NCI-H2196 (cell line): ENCODE results near the gene IL2RA.
"Not testable (repeated sequence)": the region's sequence is repeated elsewhere in the genome, so short reads cannot be mapped to it uniquely, and the experiment has no call there.

ENCODE experiments used
- DNase-seq: peaks from one replicate; lab custom pipeline; 2025; ENCODE audit not compliant: unreplicated experiment; lab: John Stamatoyannopoulos, UW

The IL2RA gene

DNA sequence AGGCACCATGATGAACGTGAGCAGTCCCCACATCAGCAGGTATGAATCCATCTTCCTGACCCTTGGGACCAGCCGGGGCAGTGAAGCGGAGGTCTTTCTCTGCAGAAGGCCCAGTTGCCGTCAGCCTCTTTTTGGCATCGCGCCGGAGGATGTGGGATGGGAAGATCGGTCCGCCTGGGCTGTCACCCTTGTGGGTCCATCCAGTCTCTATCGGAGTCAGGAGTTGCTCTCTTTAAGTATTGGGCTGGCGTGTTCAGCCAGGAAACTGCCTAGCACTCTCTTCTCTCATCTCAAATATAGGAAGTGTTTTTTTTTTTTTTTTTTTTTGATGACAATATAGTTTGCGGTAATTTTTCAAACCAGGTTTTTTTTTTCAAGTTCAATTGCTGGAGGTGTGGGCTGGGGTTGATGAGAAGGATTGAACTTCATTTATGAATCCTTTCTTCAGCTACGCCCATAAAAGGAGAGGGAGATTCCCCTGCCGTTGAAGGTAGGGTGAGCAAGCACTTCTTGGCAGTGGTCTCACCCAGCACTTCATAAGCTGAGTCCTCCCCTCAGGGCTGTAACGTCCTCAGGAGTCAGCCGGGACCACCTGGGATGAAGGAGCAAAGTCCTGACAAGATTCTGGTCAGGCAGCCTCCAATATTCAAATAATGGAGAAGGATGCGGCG lies at the start of gene IL2RA:
TSS of gene IL2RA (minus strand) at position 267 of the 671 bp plus-strand sequence. CDS start at position 51, 216 bp downstream.
- no peak for DNase-seq

GRCh38 chr10:6110136-6110535 lies 48.0 kb upstream of the IL2RA start:
- DNase-seq, result no peak

GRCh38 chr10:6109444-6109775 lies 47.2 kb upstream of the IL2RA start:
- DNase-seq, result no peak

GRCh38 chr10:6108631-6109443 lies 46.7 kb upstream of the IL2RA start:
- peak; percentile 2 for DNase-seq

GRCh38 chr10:6108072-6108471 lies 45.9 kb upstream of the IL2RA start:
- DNase-seq, result no peak

- not testable (repeated sequence) for DNase-seq
Observed at GRCh38 chr10:6107616-6108015, 45.4 kb upstream of the IL2RA start.

- DNase-seq, result no peak
Observed at GRCh38 chr10:6103591-6103990, 41.4 kb upstream of the IL2RA start.

GRCh38 chr10:6102128-6102527 lies 40.0 kb upstream of the IL2RA start:
- no peak for DNase-seq

GRCh38 chr10:6101181-6101580 lies 39.0 kb upstream of the IL2RA start:
- DNase-seq, result no peak

- DNase-seq, result no peak
Observed at GRCh38 chr10:6100370-6100769, 38.2 kb upstream of the IL2RA start.

DNA sequence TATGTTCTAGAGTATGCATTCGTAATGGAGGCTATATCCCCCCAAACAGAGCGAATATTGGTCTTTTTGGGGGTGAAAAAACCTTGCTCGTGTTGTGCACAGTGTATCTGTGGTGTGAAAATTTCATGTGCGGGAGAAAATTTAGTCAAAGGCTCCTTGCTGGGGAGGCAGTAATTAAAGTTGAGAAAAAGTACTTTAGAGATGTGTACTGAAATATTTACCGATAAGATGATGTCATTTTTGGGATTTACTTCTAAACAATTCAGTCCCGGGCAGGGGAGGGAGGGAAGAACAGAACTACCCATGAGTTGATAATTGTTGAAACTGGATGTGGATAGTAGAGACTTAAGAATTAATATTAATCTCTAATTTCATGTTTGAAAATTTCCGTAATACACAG lies 36.0 kb upstream of the IL2RA start:
- DNase-seq, result no peak

DNA sequence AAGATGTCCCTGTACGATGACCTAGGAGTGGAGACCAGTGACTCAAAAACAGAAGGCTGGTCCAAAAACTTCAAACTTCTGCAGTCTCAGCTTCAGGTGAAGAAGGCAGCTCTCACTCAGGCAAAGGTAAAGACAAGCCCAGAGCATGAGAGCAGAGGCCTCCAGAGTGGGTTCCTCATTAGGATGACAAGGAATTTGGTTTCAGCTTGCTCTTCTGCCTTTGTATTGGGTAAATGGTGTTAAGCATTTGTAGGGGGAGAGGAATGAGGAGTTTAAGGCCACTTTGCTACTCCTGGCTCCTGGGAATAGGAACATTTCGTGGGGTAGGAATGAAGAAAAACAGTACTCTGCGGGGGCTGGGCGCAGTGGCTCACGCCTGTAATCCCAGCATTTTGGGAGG lies 34.9 kb upstream of the IL2RA start:
- DNase-seq, result no peak

DNA sequence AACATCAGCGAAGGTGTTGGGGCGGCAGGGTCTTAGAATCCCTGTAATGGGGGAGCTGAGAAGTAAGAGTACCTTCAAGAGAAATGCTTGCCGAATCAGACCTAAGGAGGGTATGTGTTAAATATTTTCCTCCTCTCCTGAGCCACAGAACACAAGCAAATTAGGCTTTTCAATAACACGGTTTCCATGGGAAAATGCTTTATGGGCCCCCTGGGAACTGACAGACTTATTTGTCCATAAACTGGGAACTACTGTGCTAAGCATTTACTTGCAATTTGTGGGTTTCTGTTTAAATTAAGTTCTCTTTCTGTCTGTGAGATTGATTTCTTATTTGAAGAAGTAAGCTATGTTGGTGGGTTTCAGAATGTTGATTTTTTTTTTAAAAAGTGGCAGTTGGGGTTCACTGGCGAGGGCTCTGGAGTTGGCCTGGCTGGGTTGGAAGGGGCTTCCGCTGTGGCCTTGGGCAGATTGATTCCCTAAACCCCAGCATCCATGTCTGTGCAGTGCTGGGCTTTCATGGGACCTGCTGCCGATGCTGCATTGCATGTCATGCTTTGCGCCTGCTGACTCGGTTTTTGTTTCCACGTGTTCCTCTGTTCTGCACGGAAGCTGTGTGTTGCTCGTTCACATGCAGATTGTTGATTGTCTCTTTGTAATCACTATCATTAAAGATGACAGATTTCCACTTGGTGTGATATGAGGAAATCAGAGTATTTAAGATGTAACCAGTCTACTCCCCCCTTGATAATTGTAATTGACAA lies 33.8 kb upstream of the IL2RA start:
- DNase-seq, result no peak

- no peak for DNase-seq
Observed at GRCh38 chr10:6092731-6093130, 30.6 kb upstream of the IL2RA start.

- DNase-seq, result no peak
Observed at GRCh38 chr10:6091630-6092029, 29.5 kb upstream of the IL2RA start.

DNA sequence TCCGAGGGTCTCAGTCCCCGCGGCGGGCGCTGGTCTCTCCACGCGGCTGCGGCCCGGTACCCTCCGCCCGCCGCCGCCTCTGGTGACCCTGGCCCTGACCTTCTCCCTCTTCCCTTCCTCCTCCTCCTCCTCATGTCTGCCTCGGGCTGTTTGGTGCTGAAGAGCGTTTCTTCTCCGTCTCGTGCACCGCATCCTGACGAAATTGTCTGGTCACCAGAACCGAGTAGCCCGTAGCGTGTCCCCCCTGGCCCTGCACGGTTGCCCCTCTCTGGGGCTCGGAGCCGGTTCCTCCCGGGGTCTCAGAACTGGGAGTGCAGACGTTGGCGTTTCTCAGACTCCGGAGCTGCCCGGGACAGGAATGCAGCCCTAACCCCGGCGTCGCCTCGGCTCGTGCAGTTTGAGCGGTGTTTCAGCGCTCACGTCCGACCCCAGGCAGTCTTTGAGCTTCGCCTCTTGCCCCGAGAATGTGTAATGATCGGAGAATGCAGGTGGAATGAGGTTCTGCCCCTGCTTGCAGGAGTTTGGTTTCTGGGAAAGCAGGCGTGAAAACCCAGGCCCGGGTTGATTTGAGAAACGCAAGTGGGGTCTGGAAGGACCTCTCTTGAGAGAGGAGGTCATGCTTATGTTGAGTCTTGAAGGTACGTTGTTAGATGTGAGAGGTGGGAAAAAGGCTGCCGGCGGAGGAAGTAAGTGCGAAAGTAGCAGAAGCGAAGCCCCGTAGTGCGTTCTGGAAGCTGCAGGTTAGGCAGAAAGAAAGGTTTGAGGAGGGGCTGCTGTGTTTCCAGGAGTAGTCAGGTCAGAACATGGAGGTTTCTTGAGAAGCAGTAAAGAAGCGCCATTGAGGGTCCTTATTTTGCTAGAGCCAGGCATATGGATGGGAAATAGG lies 27.4 kb upstream of the IL2RA start:
- no peak for DNase-seq

- peak; percentile 82 for DNase-seq
Observed at GRCh38 chr10:6088721-6089333, 26.7 kb upstream of the IL2RA start, which contains the start of gene RBM17. Gene RBM17 (plus strand): TSS chr10:6089034. CDS start chr10:6097066, 8,032 bp downstream.

GRCh38 chr10:6086375-6087233 lies 24.4 kb upstream of the IL2RA start:
- DNase-seq, result peak; percentile 48
